Fibroblast of skin of right quadriceps (primary cell): ENCODE measurements around the gene PDIK1L.

ENCODE experiments used
- DNase-seq: peaks from one replicate; pipeline ENCODE4 v3.0.0-alpha.2; 2013

Gene PDIK1L

GRCh38 chr1:26124418-26125331 lies 13.1 kb downstream of the PDIK1L start:
- DNase-seq, result no peak

- no peak for DNase-seq
Measured at GRCh38 chr1:26125382-26125781, 13.8 kb downstream of the PDIK1L start.

- DNase-seq, result no peak
Measured at GRCh38 chr1:26125946-26126320, 14.3 kb downstream of the PDIK1L start.

DNA sequence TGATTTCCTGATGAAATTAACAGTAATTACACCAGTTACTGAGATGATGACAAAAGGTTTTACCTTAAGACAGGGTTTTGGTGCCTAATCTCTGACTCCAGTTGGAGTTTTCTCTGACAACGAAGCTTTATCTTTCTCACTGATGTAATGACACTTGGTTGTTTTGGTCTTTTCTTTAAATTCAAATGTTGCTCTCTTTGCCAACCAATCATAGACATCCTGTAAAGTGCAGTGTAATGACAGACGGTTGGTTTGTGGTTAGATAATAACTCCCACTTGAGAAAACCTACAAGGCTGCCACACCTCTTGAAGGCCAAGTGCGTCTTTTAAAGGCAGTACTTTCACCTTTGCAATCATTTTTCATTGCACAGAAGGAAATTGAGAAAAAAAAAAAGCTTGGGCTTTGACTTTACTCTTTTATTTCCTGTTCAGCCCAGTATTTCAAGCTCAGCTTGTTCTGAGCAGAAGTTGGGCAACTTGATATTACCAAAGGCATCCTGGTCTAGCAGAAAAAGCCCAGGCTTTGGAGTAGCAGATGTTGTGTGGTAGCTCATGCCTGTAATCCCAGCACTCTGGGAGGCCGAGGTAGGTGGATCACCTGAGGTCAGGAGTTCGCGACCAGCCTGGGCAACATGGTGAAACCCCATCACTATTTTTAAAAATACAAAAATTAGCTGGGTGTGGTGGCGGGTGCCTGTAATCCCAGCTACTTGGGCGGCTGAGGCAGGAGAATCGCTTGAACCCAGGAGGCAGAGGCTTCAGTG lies 14.9 kb downstream of the PDIK1L start:
- DNase-seq, result peak; percentile 20

DNA sequence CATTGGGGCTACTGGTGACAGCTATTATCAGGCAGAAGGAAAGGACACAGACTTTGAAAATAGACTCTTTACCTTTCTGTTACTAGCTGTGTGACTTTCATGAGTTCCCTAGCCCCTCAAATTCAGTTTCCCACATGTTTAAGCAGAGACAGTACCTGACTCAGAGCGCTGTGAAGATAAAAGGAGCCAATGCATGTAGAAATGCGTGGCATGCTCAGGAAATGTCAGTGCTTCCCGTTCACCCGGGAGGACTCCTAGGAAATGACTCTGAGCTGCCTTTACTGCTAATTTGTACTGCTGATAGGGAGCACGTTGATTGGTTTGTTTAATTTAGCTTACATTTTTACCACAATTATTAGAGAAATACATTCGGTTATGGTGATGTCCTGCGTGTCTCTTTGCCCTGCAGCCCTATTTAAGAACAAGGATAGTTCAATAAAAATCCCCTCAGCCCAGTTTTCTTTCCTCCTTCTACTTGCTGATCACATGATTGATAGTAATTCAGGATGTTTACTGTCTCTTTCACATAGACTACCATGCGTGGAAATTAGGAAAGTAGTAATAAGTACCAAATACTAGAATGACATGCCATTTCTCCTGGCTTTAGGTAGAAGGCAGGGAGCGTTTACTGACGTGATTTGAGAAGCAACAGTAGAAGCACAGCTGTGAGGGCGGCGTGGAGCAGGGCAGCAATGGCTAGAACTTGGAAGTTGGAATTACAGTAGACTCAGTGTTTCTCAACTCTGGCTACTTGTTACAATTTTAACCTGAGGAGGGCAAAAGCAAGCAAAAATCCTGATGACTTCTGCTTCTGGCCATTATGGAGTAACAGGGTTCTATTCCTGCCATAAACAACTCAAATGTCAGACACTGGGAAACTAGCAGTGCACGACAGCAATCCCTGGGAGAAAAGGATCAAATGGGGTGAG lies 15.9 kb downstream of the PDIK1L start:
- DNase-seq, result no peak

DNA sequence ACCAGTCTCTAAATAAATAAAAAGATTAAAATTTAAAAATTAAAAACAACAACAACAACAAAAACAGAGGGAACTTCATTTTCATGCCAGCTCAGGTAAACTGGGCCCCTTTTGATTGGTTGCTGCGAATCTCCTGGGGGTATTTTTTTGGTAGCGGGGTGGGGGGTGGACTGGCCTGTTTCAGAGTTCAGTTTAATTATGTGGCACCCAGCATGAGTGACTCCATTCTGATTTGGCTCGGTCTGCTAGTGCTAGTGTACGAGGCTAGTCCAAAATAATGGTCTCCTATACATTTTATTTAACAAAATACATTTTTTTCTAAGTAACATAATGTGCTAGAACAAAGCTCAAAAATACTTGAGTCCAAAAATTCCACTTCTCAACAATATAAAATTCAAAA lies 18.2 kb downstream of the PDIK1L start:
- DNase-seq, result no peak

DNA sequence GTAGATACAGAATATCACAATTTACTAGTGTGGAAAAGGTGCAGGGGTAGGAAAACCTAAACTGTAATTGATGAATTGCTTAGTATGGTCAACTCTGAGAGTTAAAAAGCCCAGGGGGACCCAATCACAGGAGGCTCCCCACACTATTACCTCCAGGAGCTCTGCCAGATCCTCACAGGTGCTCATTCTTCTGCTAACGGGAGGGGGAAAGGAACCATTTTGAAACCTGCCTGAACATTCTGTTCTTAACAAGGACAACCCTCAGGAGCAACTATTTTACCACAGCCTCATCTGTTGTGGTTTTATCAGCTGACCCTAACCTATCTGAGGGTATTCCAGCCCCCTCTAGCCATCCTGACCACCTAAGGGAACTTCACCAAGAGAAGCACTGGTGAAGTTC lies 19.1 kb downstream of the PDIK1L start:
- no peak for DNase-seq

GRCh38 chr1:26132128-26132833 lies 20.7 kb downstream of the PDIK1L start:
- no peak for DNase-seq

DNA sequence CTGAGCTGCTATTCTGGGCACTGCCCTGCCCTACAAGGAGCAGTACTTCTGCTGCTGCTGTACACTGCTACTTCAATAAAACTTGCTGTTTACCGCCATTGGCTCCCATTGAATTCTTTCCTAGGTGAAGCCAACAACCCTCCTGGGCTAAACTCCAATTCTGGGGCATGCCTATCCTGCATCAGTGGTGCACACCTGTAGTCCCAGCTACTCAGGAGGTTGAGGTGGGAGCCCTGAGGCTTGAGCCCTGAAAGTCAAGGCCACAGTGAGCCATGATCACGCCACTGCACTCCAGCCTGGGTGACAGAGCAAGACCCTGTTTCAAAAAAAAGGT lies 21.2 kb downstream of the PDIK1L start:
- no peak for DNase-seq

GRCh38 chr1:26134466-26134865 lies 22.8 kb downstream of the PDIK1L start:
- no peak for DNase-seq

- no peak for DNase-seq
Measured at GRCh38 chr1:26138974-26139558, 27.4 kb downstream of the PDIK1L start.

- no peak for DNase-seq
Measured at GRCh38 chr1:26142159-26142558, 30.5 kb downstream of the PDIK1L start.

- DNase-seq, result peak; percentile 69
Measured at GRCh38 chr1:26145041-26145959, 33.7 kb downstream of the PDIK1L start.

DNA sequence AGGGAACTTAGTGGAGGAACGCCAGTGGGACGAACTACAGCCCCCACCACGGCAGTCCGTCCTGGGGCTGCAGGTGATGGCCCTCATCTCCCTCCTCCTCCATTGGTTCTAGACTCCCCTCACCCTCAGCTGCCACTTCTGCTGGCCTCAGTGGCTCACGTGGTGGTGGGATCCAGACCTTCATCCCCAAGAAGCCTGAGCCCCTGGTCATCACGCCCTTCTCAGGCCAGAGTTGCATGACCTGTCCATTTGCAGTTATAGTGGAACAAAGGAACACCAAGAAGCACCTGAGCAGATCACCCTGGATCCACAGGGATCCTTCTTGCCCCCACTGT lies 34.3 kb downstream of the PDIK1L start:
- no peak for DNase-seq

GRCh38 chr1:26148887-26149286 lies 37.3 kb downstream of the PDIK1L start:
- DNase-seq, result no peak

DNA sequence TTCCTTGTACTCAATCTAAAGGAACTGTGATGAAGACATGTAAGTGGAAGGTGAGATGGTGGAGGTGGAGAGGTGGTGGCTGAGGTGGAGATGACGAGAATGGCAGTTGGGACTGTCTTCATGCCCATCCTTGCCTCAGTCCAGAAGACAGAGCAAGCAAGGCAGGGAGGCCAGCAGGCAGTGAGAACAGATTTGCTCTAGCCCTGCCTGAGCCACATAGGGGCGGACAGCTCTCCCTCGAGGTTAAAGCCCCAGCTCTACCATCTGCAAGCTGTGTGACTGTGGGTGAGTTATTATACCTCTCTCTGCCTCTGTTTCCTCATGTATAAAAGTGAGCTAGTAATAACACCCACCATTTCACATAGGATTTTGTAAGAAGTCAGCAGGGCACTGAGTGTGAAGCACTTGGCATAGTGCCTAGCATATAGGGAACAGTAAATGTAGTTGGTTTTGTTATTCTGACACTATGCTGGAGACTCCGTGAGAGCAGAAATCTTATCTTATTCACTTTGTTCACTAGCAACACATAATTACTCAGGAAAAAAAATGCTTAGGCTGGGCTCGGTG lies 42.4 kb downstream of the PDIK1L start:
- DNase-seq, result no peak

GRCh38 chr1:26154750-26155149 lies 43.1 kb downstream of the PDIK1L start:
- no peak for DNase-seq

GRCh38 chr1:26155370-26156284 lies 44.0 kb downstream of the PDIK1L start:
- no peak for DNase-seq

- DNase-seq, result peak; percentile 33
Measured at GRCh38 chr1:26156285-26157038, 44.8 kb downstream of the PDIK1L start.
